IMR-90 (cell line): ENCODE results near the gene OR5D18. TPM values are rescaled to one million over a fixed set of nuclear protein-coding genes. Genes with fewer than 3 reads are reported as not detected.

ENCODE experiments used
- ATAC-seq: fragments of 200-7000 bp; cut with Tn5 transposase; 2 replicates; pipeline ENCODE4 v1.9.1; 2020; ENCODE audit warnings: low read depth, mild to moderate bottlenecking, moderate library complexity
- Bru-seq: library from RNA; stranded (reverse); fragments of 400-500 nt; gene quantifications from one replicate; lab custom pipeline; 2021; lab: Mats Ljungman, UMichigan
- BruChase-seq, 2 experiments: library from RNA; stranded (reverse); fragments of 400-500 nt; gene quantifications; one replicate each; lab custom pipeline; 2021; lab: Mats Ljungman, UMichigan
- BruUV-seq: library from RNA; stranded (reverse); fragments of 400-500 nt; replicated peaks from 2 replicates; lab custom pipeline; 2021; lab: Mats Ljungman, UMichigan
- CTCF ChIA-PET: fragments of 300-600 bp; formaldehyde crosslinking; extraction: SDS; loops from one replicate; lab custom pipeline; 2021; ENCODE audit warnings: antibody characterized with exemption; lab: Yijun Ruan, JAX
- POLR2A ChIA-PET: fragments of 300-600 bp; sonication (Branson Sonifier 250); formaldehyde crosslinking; loops from one replicate; lab custom pipeline; 2022; ENCODE audit warnings: antibody characterized with exemption; ENCODE audit not compliant: unreplicated experiment; lab: Charles Lee
- DNase-seq: peaks from one replicate; pipeline ENCODE4 v3.0.0; 2013
- H2AFZ ChIP-seq: replicated peaks from 2 replicates; pipeline ENCODE3; 2013; ENCODE audit warnings: low read length, mild to moderate bottlenecking; ENCODE audit not compliant: poor library complexity
- H2AK5ac ChIP-seq: 2 replicates; pipeline ENCODE4 v1.6.1; 2013; ENCODE audit warnings: low read depth, low read length, inconsistent platforms
- H2AK9ac ChIP-seq: replicated peaks from 2 replicates; pipeline ENCODE3; 2013; ENCODE audit warnings: mild to moderate bottlenecking, low read depth, low read length, moderate library complexity; ENCODE audit not compliant: poor library complexity
- H2BK120ac ChIP-seq: 2 replicates; pipeline ENCODE4 v1.6.1; 2013; ENCODE audit warnings: low read depth, low read length, inconsistent platforms
- H2BK15ac ChIP-seq: 3 replicates; pipeline ENCODE4 v1.6.1; 2013; ENCODE audit warnings: low read depth, low read length, inconsistent platforms
- H2BK20ac ChIP-seq: 2 replicates; pipeline ENCODE4 v1.6.1; 2013; ENCODE audit warnings: low read depth, mild to moderate bottlenecking, inconsistent platforms, low read length, moderate library complexity
- H2BK5ac ChIP-seq: 2 replicates; pipeline ENCODE4 v1.6.1; 2013; ENCODE audit warnings: mild to moderate bottlenecking, low read depth, low read length, inconsistent platforms; ENCODE audit not compliant: poor library complexity, severe bottlenecking
- H3K14ac ChIP-seq: replicated peaks from 2 replicates; pipeline ENCODE4 v1.6.1; 2013; ENCODE audit warnings: low read depth, low read length, inconsistent platforms
- H3K18ac ChIP-seq: 2 replicates; pipeline ENCODE4 v1.6.1; 2013; ENCODE audit warnings: low read depth, low read length, control low read depth
- H3K23ac ChIP-seq: 2 replicates; pipeline ENCODE4 v1.6.1; 2013; ENCODE audit warnings: low read depth, low read length, inconsistent platforms
- H3K27ac ChIP-seq: 2 replicates; pipeline ENCODE4 v1.5.1; 2013; ENCODE audit warnings: mild to moderate bottlenecking, control low read depth, low read length; ENCODE audit not compliant: insufficient read depth
- H3K27me3 ChIP-seq: 2 replicates; pipeline ENCODE4 v1.6.1; 2013; ENCODE audit warnings: low read length; ENCODE audit not compliant: control insufficient read depth, insufficient read depth
- H3K36me3 ChIP-seq: 2 replicates; pipeline ENCODE4 v1.6.1; 2013; ENCODE audit warnings: low read length, mixed read lengths; ENCODE audit not compliant: control insufficient read depth, insufficient read depth
- H3K4ac ChIP-seq: 2 replicates; pipeline ENCODE4 v1.6.1; 2013; ENCODE audit warnings: low read depth, low read length, inconsistent platforms
- H3K4me1 ChIP-seq: 2 replicates; pipeline ENCODE4 v1.6.1; 2013; ENCODE audit warnings: low read length, mixed read lengths; ENCODE audit not compliant: control insufficient read depth, insufficient read depth
- H3K4me2 ChIP-seq: 2 replicates; pipeline ENCODE4 v1.6.1; 2013; ENCODE audit warnings: low read depth, mild to moderate bottlenecking, control low read depth, low read length, moderate library complexity
- H3K4me3 ChIP-seq: 2 replicates; pipeline ENCODE4 v1.5.1; 2013; ENCODE audit warnings: low read depth, mild to moderate bottlenecking, control low read depth, low read length, moderate library complexity; ENCODE audit not compliant: insufficient read depth
- H3K56ac ChIP-seq: 2 replicates; pipeline ENCODE4 v1.6.1; 2013; ENCODE audit warnings: low read length, inconsistent platforms; ENCODE audit not compliant: insufficient read depth; ENCODE audit errors: extremely low read depth
- H3K79me1 ChIP-seq, 2 experiments: 2 replicates each; pipeline ENCODE4 v1.6.1; 2013; ENCODE audit warnings: low read length in 2 of 2, inconsistent platforms in 1 of 2, low read depth in 1 of 2
- H3K9ac ChIP-seq: 2 replicates; pipeline ENCODE4 v1.6.1; 2013; ENCODE audit warnings: low read depth, low read length, control low read depth
- H3K9me1 ChIP-seq: 2 replicates; pipeline ENCODE4 v1.6.1; 2013; ENCODE audit warnings: low read length, inconsistent platforms; ENCODE audit not compliant: insufficient read depth
- H3K9me3 ChIP-seq: 2 replicates; pipeline ENCODE4 v1.6.1; 2013; ENCODE audit warnings: low read length; ENCODE audit not compliant: control insufficient read depth, insufficient read depth
- H4K20me1 ChIP-seq: 2 replicates; pipeline ENCODE4 v1.6.1; 2013; ENCODE audit warnings: low read length, inconsistent platforms; ENCODE audit not compliant: insufficient read depth
- H4K5ac ChIP-seq: 2 replicates; pipeline ENCODE4 v1.6.1; 2013; ENCODE audit warnings: mild to moderate bottlenecking, low read depth, low read length, control low read depth
- H4K8ac ChIP-seq, 2 experiments: 2 replicates each; pipeline ENCODE4 v1.6.1; 2013; ENCODE audit warnings: low read depth in 2 of 2, low read length in 2 of 2, control low read depth in 1 of 2, inconsistent platforms in 1 of 2
- H4K91ac ChIP-seq: 2 replicates; pipeline ENCODE4 v1.6.1; 2013; ENCODE audit warnings: low read depth, low read length, inconsistent platforms; ENCODE audit not compliant: insufficient read depth
- BHLHE40 ChIP-seq: fragments of 150-350 bp; IDR thresholded peaks from 2 replicates; pipeline ENCODE4 v1.6.1; 2016; ENCODE audit warnings: mild to moderate bottlenecking, low read depth, low read length
- CEBPB ChIP-seq: IDR thresholded peaks from 2 replicates; pipeline ENCODE4 v1.6.1; 2012; ENCODE audit warnings: low read depth, low read length, improper control_type of control experiment
- CHD1 ChIP-seq: IDR thresholded peaks from 2 replicates; pipeline ENCODE4 v1.6.1; 2012; ENCODE audit warnings: low read depth, low read length, improper control_type of control experiment
- CTCF ChIP-seq: conservative IDR thresholded peaks from 2 replicates; pipeline ENCODE4 v1.5.1; 2012; ENCODE audit warnings: mild to moderate bottlenecking, low read depth, low read length, improper control_type of control experiment
- ELK1 ChIP-seq: fragments of 150-350 bp; IDR thresholded peaks from 2 replicates; pipeline ENCODE4 v1.6.1; 2016; ENCODE audit warnings: low read depth, mild to moderate bottlenecking, low read length, moderate library complexity, borderline replicate concordance
- FOS ChIP-seq: fragments of 150-350 bp; IDR thresholded peaks from 2 replicates; pipeline ENCODE4 v1.6.1; 2016; ENCODE audit warnings: low read depth, low read length
- MAFK ChIP-seq: IDR thresholded peaks from 2 replicates; pipeline ENCODE4 v1.6.1; 2012; ENCODE audit warnings: low read depth, low read length, improper control_type of control experiment
- MAZ ChIP-seq: IDR thresholded peaks from 2 replicates; pipeline ENCODE4 v1.6.1; 2012; ENCODE audit warnings: low read depth, mild to moderate bottlenecking, low read length, improper control_type of control experiment, moderate library complexity, borderline replicate concordance
- MXI1 ChIP-seq: IDR thresholded peaks from 2 replicates; pipeline ENCODE4 v1.6.1; 2012; ENCODE audit warnings: low read depth, mild to moderate bottlenecking, low read length, moderate library complexity, borderline replicate concordance
- NFE2L2 ChIP-seq: fragments of 150-350 bp; IDR thresholded peaks from 2 replicates; pipeline ENCODE4 v1.6.1; 2016; ENCODE audit warnings: low read depth, mild to moderate bottlenecking, low read length
- POLR2A ChIP-seq: IDR thresholded peaks from 2 replicates; pipeline ENCODE4 v1.6.1; 2012; ENCODE audit warnings: mild to moderate bottlenecking, low read depth, low read length
- RAD21 ChIP-seq: IDR thresholded peaks from 2 replicates; pipeline ENCODE4 v1.6.1; 2012; ENCODE audit warnings: low read length, improper control_type of control experiment
- RCOR1 ChIP-seq: IDR thresholded peaks from 2 replicates; pipeline ENCODE4 v1.6.1; 2012; ENCODE audit warnings: mild to moderate bottlenecking, low read length, improper control_type of control experiment; ENCODE audit not compliant: insufficient replicate concordance
- RFX5 ChIP-seq: IDR thresholded peaks from 2 replicates; pipeline ENCODE4 v1.8.0; 2012; ENCODE audit warnings: low read depth, mild to moderate bottlenecking, low read length, moderate library complexity
- SMC3 ChIP-seq: fragments of 150-350 bp; IDR thresholded peaks from 2 replicates; pipeline ENCODE4 v1.6.1; 2016; ENCODE audit warnings: low read depth, mild to moderate bottlenecking, antibody characterized with exemption, low read length, moderate library complexity
- USF2 ChIP-seq: fragments of 150-350 bp; IDR thresholded peaks from 2 replicates; pipeline ENCODE4 v1.6.1; 2017; ENCODE audit warnings: mild to moderate bottlenecking, antibody characterized with exemption, low read length, low read depth
- WGBS, 2 experiments: methylation state at CpG; one replicate each; pipeline versions ENCODE4 v1.1.5 to v1.1.7; 2013; ENCODE audit warnings: missing lambda C conversion rate in 2 of 2; ENCODE audit not compliant: insufficient read length in 1 of 2; ENCODE audit errors: extremely low coverage in 2 of 2; 5-methylcytosine and 5-hydroxymethylcytosine counted together
- dilution Hi-C: fragments of 300-500 bp; cut with HindIII; formaldehyde crosslinking; loops from one replicate; pipeline ENCODE4 v1.14.3; 2018; ENCODE audit warnings: low sequenced_read_pairs; ENCODE audit not compliant: unreplicated experiment
- in situ Hi-C: fragments of 300-500 bp; cut with MboI; formaldehyde crosslinking; loops from 3 replicates; pipeline ENCODE4 v1.14.3; 2019; ENCODE audit warnings: low sequenced_read_pairs, inconsistent platforms, mixed read lengths
- intact Hi-C: fragments of 100-400 bp; cut with micrococcal nuclease; formaldehyde crosslinking; loops from 2 replicates; pipeline ENCODE4 v1.10.0; 2022
- long read RNA-seq: library from polyadenylated mRNA; unstranded; transcript quantifications from one replicate; pipeline ENCODE4 v2.0.0, GENCODE V29; 2021; ENCODE audit not compliant: unreplicated experiment
- polyA plus RNA-seq, 3 experiments: library from polyadenylated mRNA; depleted of rRNA; stranded (reverse); fragments of >200 nt; gene quantifications; 2 replicates each; pipeline ENCODE4 v1.2.3, GENCODE V29; 2012; ENCODE audit warnings: low replicate concordance in 1 of 3
- total RNA-seq: library from RNA; depleted of rRNA; stranded (reverse); fragments of >200 nt; gene quantifications from 2 replicates; pipeline ENCODE4 v1.2.3, GENCODE V29; 2012; rRNA removed

The OR5D18 gene
- total RNA-seq (not detected in 2 replicates), polyA plus RNA-seq (2012; rRNA removed) (not detected in 2 replicates), Bru-seq, nascent RNA (not detected), BruChase-seq, experiment 1, labeled RNA remaining after a 6-hour chase (not detected), BruChase-seq, experiment 2, labeled RNA remaining after a 2-hour chase (not detected)
- not detected in 2 replicates for polyA plus RNA-seq (2012; cell fraction: cytosol; rRNA removed)
- polyA plus RNA-seq (2012; cell fraction: nucleus; rRNA removed; ENCODE audit: low replicate concordance), result not detected in 2 replicates
- long read RNA-seq, result 0 reads

- Histone ChIP-seq H3K27ac (no peak within 1 kb of the TSS), H3K79me1 (no peaks in the 10 kb centered on the region), H3K4ac (no peak within 1 kb of the TSS), H2AFZ (no peak within 1 kb of the TSS), H3K9ac (no peak within 1 kb of the TSS), H4K20me1 (no peaks in the 10 kb centered on the region), H3K56ac (no peak within 1 kb of the TSS), H2AK9ac (no peak within 1 kb of the TSS), H4K5ac (no peak within 1 kb of the TSS), H2BK15ac (no peak within 1 kb of the TSS), H3K9me1 (no peaks in the 10 kb centered on the region), H3K4me1 (no peaks in the 10 kb centered on the region), H2BK120ac (no peak within 1 kb of the TSS), H2AK5ac (no peak within 1 kb of the TSS), H3K14ac (no peak within 1 kb of the TSS), H3K9me3 (peaks cover 4% of the 10 kb centered on the region), H3K4me2 (no peak within 1 kb of the TSS), H2BK5ac (no peak within 1 kb of the TSS), H4K91ac (no peak within 1 kb of the TSS), H3K27me3 (no peaks in the 10 kb centered on the region), H3K36me3 (no peaks in the 10 kb centered on the region), H4K8ac (no peak within 1 kb of the TSS), H3K4me3 (no peak within 1 kb of the TSS), H3K18ac (no peak within 1 kb of the TSS), H3K23ac (no peak within 1 kb of the TSS), H2BK20ac (no peak within 1 kb of the TSS)
- dilution Hi-C loops, result no loop called here
- in situ Hi-C loops, result no loop called here
- no peak for DNase-seq
- ATAC-seq, result no peak
- ChIA-PET CTCF (no interaction called here), POLR2A (no interaction called here)
- no TSS peak for BruUV-seq
- 30% methylated on average over 2 of the region's 5 CpGs; no CpG with 5 or more reads in 1 of the 2 experiments for WGBS, 2 experiments
- intact Hi-C loops, result no loop called here
- TF ChIP-seq USF2, result no peak
- TF ChIP-seq RCOR1, result no peak
- TF ChIP-seq RAD21, result no peak
- TF ChIP-seq BHLHE40, result no peak
- TF ChIP-seq FOS, result no peak
- TF ChIP-seq MXI1, result no peak
- TF ChIP-seq CHD1, result no peak
- TF ChIP-seq MAZ, result no peak
- no peak for TF ChIP-seq POLR2A
- TF ChIP-seq CTCF, result no peak
- TF ChIP-seq CEBPB, result no peak
- TF ChIP-seq SMC3, result no peak
- no peak for TF ChIP-seq MAFK
- TF ChIP-seq RFX5, result no peak
- TF ChIP-seq NFE2L2, result no peak
- no peak for TF ChIP-seq ELK1
Measured at GRCh38 chr11:55819330-55819729, at the start of gene OR5D18. Gene OR5D18 (plus strand): TSS chr11:55819630. CDS start chr11:55819630, 0 bp downstream.
